ENCODE measurements around the gene TCHP. TPM values are rescaled to one million over a fixed set of nuclear protein-coding genes. Genes with fewer than 3 reads are reported as not detected.
"Not testable (repeated sequence)": the region's sequence is repeated elsewhere in the genome, so short reads cannot be mapped to it uniquely, and the experiment has no call there.

TCHP gene
- total RNA-seq, 1 donor from 2014 or later, result 10.4 TPM

DNA sequence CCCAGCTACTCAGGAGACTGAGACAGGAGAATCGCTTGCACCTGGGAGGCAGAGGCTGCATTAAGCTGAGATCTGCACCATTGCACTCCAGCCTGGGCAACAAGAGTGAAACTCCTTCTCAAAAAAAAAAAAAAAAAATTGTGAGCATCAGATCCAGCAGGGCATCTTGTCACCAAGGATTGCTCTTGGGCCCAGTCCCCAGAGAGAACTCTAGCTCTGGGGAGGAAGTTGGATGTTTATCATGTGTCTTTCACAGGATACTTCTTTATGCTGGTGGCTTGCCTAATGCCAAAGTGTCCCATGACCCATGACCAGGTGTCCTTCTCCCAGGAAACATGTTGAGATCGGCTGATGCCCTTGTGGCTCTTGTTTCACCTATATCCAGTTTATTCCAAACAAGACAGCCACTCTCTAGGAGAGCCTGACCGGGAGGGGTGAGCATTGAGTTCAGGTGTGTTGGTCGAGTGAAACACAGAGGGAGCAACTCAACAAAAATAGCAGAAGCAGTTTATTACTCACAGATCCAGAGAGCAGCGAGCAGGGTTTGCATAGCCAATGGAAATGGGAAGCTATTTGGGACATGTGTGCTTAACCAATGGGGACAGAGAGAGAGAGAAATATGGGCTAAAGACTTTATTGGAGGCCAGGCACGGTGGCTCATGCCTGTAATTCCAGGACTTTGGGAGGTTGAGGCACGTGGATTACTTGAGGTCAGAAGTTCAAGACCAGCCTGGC, 6.6 kb upstream of the TCHP start:
- Histone ChIP-seq H3K4me1 (peaks cover 11% of the 10 kb centered on the region), H3K36me3 (no peaks in the 10 kb centered on the region), H3K9me3 (replicated peaks) (no peaks in the 10 kb centered on the region), H3K4me3 (no peak overlapping the region), H3K27ac (replicated peaks) (no peak overlapping the region), H3K27me3 (ENCODE audit: low read depth) (no peaks in the 10 kb centered on the region)
- TF ChIP-seq, protein P1, sequence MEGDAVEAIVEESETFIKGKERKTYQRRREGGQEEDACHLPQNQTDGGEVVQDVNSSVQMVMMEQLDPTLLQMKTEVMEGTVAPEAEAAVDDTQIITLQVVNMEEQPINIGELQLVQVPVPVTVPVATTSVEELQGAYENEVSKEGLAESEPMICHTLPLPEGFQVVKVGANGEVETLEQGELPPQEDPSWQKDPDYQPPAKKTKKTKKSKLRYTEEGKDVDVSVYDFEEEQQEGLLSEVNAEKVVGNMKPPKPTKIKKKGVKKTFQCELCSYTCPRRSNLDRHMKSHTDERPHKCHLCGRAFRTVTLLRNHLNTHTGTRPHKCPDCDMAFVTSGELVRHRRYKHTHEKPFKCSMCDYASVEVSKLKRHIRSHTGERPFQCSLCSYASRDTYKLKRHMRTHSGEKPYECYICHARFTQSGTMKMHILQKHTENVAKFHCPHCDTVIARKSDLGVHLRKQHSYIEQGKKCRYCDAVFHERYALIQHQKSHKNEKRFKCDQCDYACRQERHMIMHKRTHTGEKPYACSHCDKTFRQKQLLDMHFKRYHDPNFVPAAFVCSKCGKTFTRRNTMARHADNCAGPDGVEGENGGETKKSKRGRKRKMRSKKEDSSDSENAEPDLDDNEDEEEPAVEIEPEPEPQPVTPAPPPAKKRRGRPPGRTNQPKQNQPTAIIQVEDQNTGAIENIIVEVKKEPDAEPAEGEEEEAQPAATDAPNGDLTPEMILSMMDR (IDR thresholded peaks at IDR 0.05; ENCODE audit: borderline replicate concordance), result no peak
- no peak for DNase-seq
- intact Hi-C loops (cut with micrococcal nuclease), result no loop called here

DNA sequence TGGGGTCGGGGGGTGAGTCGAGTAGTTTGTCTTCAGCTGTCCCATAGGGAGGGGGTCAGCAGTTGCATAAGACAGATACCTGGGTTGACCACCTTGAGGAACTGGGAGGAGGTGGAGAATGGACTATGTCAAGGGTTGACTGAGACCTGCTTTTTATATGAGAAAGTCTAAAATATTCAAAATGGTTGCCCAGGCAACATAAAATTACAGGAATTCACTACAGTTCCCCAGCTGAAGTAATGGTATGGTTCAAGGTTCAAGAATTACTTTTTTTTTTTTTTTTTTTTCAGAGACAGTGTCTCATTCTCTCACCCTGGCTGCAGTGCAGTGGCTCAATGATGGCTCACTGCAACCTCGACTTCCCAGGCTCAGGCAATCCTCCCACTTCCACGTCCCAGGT, 5.1 kb upstream of the TCHP start:
- TF ChIP-seq, protein P1 (IDR thresholded peaks at IDR 0.05; ENCODE audit: borderline replicate concordance), result no peak
- H3K9me3 ChIP-seq (replicated peaks), result no peaks in the 10 kb centered on the region

DNA sequence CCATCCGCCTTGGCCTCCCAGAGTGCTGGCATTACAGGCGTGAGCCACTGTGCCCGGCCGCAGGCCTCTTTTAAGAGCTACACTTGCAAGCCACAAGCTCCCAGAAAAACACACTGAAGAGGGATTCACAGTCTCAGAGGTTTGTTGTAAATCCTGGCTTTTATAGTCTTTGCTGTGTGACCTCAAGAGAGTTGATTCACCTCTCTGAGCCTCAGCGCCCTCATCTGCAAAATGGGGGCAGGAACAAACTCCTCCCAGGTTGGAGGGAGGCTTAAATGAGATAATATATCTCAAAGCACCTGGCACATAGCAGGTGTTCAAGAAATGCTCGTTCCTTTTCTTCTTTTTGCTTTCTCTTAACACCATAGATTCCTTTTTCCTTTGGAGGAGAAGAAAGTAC, 3.9 kb upstream of the TCHP start:
- intact Hi-C loops (cut with micrococcal nuclease), result no loop called here
- H3K36me3 ChIP-seq, result no peaks in the 10 kb centered on the region
- peaks cover 16% of the 10 kb centered on the region for H3K4me1 ChIP-seq
- TF ChIP-seq, protein P1 (IDR thresholded peaks at IDR 0.05; ENCODE audit: borderline replicate concordance), result no peak
- no peaks in the 10 kb centered on the region for H3K27me3 ChIP-seq (ENCODE audit: low read depth)
- H3K4me3 ChIP-seq, result no peak overlapping the region
- H3K9me3 ChIP-seq (replicated peaks), result no peaks in the 10 kb centered on the region
- no peak overlapping the region for H3K27ac ChIP-seq (replicated peaks)
- DNase-seq, result no peak

More for the DNA sequence above, 5.1 kb upstream of the TCHP start:
- no peak for DNase-seq
- Histone ChIP-seq H3K4me3 (no peak overlapping the region), H3K27ac (replicated peaks) (no peak overlapping the region), H3K27me3 (ENCODE audit: low read depth) (no peaks in the 10 kb centered on the region), H3K36me3 (no peaks in the 10 kb centered on the region), H3K4me1 (peaks cover 7% of the 10 kb centered on the region)
- intact Hi-C loops (cut with micrococcal nuclease), result no loop called here

DNA sequence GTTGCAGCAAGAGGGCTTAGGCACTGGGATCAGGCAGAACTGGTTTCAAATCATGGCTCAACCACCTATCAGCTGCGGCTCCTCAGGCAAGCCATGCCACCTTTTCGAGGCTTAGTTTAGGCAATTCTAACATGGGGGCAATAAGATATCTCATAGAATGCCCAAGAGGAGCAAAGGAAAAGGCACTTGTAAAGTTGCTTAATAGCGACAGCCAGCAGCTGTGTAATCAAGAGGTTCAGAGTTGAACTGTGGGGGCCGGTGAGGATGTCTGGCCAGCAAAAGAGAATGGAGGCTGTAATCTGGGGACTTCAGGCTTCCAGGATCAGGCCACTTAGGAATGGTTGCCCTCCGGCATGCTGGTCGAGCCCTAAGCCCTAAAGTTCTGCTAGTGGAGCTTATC, 3.0 kb upstream of the TCHP start:
- Histone ChIP-seq H3K27me3 (ENCODE audit: low read depth) (no peaks in the 10 kb centered on the region), H3K36me3 (no peaks in the 10 kb centered on the region), H3K4me3 (no peak overlapping the region), H3K9me3 (replicated peaks) (no peaks in the 10 kb centered on the region), H3K4me1 (peaks cover 25% of the 10 kb centered on the region), H3K27ac (replicated peaks) (no peak overlapping the region)
- no peak for DNase-seq
- intact Hi-C loops (cut with micrococcal nuclease), result no loop called here
- TF ChIP-seq, protein P1 (IDR thresholded peaks at IDR 0.05; ENCODE audit: borderline replicate concordance), result no peak

DNA sequence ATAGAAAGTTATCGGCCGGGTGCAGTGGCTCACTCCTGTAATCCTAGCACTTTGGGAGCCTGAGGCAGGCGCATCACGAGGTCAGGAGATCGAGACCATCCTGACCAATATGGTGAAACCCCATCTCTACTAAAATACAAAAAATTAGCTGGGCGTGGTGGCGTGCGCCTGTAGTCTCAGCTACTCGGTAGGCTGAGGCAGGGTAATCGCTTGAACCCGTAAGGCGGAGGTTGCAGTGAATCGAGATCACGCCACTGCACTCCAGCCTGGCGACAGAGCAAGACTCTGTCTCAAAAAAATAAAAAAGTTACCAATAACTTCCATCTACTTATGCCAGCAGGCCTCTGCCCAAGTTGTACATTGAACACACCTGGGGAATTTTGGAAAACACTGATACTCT, 729 bp upstream of the TCHP start:
- Histone ChIP-seq H3K27ac (replicated peaks) (peak overlapping the region; percentile 80), H3K4me3 (peak overlapping the region; percentile 78), H3K36me3 (peaks cover 15% of the 10 kb centered on the region), H3K4me1 (peaks cover 27% of the 10 kb centered on the region)
- intact Hi-C loops (cut with micrococcal nuclease); H3K27me3 ChIP-seq (ENCODE audit: low read depth); H3K9me3 ChIP-seq (replicated peaks); DNase-seq: not testable (repeated sequence)

DNA sequence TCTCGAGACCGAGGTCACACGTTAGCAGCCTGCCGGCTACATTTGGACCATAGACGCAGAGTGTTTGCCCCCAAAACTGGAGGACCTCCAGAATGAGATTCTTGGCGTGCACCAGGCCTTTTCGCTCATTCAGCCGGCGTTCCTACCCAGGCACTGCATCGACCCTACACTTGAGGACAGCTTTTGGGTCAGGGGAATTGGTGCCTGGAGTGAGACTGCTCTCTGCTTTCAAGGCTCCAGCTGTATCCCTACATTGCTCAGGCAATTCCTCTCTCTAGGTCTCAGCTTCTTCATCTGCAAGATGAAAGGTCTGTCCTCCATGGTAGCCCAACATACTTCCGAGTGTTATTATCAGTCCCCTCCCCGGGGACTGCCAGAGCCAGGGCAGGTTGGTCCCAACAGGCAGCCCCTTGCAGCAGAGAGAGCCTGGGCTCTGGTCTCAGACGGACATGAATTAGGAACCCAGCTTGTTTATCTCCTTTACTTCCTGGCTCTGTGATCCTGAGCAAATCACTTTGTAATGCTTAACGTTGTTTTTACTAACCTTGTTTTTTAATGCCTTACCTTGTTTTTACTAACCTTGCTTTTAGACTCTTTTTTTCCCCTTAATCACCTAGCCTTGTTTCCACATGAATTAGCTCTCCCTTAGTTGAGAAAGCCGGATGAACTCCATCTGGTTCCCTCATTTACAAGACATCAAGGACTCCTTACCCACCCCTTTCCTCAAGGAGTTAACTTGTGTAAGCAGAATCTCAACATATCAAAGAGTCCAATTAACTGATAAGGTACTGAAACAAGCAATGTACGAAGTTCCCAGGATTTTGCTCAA, 892 bp downstream of the TCHP start:
- Histone ChIP-seq H3K36me3 (peaks cover 31% of the 10 kb centered on the region), H3K4me3 (peak overlapping the region; percentile 78), H3K27ac (replicated peaks) (peak overlapping the region; percentile 80), H3K9me3 (replicated peaks) (no peaks in the 10 kb centered on the region), H3K27me3 (ENCODE audit: low read depth) (no peaks in the 10 kb centered on the region), H3K4me1 (peaks cover 27% of the 10 kb centered on the region)
- TF ChIP-seq, protein P1 (IDR thresholded peaks at IDR 0.05; ENCODE audit: borderline replicate concordance), result no peak
- no peak for DNase-seq
- intact Hi-C loops (cut with micrococcal nuclease), result no loop called here

Measured in left ventricle myocardium inferior (tissue), 1 donor.